Tibial nerve (tissue), 3 donors: Measurements from ENCODE around the gene PCSK5.

Source experiments
- CTCF ChIP-seq, 5 experiments: fragments of 200-600 bp in 3 of 5; fragments of 450-650 bp in 2 of 5; sonication (generic) in 3 of 5; IDR thresholded peaks; one replicate each; pipeline ENCODE4 v1.5.1; 2016 to 2019; ENCODE audit warnings: antibody characterized with exemption in 5 of 5, mild to moderate bottlenecking in 3 of 5, moderate library complexity in 2 of 5
- POLR2A ChIP-seq, 2 donors: fragments of 450-650 bp; IDR thresholded peaks; one replicate each; pipeline ENCODE4 v1.6.1; 2017; ENCODE audit warnings: antibody characterized with exemption in 2 of 2, mild to moderate bottlenecking in 2 of 2, moderate library complexity in 2 of 2

DNA sequence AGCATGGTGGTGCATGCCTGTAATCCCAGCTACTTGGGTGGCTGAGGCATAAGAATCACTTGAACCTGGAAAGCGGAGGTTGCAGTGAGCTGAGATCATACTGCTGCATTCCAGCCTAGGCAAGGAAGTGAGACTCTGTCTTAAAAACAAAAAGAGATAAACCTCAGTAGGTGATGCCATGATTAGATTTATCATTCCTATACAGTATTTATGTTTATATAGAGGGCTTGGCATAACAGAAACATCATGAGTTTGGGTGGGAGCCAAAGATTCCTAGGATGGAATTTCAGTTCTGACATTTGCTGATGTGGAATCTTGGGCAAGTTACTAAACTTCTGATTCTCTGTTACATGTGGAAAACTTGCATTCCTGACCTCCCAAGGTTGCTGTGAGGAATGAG is 481.4 kb downstream of the PCSK5 start:
- TF ChIP-seq CTCF (IDR thresholded peaks at IDR 0.05) (no peak), POLR2A (IDR thresholded peaks at IDR 0.05) (no peak)
